ENCODE measurements around the gene AAMDC.

AAMDC gene

GRCh38 chr11:77820565-77821348, at the start of gene AAMDC, which contains the start of gene RSF1:
TSS of gene AAMDC (plus strand) at chr11:77821144. CDS start at chr11:77842497, 21,353 bp downstream.
TSS of gene RSF1 (minus strand) at chr11:77820722. CDS start at chr11:77820714, 8 bp downstream.
- DNase-seq: peak; percentile 98

GRCh38 chr11:77775936-77776335, 45.0 kb upstream of the AAMDC start:
- DNase-seq: no peak

GRCh38 chr11:77776455-77776854, 44.5 kb upstream of the AAMDC start:
- no peak for DNase-seq

DNA sequence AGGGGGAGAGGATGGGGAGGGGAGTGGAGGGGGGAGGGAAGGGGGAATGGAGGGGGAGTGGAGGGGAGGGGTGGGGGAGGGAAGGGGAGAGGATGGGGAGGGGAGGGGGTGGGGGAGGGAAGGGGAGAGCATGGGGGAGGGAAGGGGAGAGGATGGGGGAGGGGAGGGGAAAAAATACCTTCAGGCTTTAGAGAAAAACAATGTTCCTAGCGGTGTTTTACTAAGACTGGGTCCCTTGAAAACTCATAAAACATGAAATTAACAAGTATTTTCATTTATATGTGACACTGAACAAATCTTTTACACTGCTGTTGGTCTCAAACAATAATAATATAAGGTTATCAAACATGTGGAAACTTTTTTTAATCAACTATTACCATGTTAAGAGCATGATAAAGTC, 42.8 kb upstream of the AAMDC start:
- no peak for DNase-seq

DNA sequence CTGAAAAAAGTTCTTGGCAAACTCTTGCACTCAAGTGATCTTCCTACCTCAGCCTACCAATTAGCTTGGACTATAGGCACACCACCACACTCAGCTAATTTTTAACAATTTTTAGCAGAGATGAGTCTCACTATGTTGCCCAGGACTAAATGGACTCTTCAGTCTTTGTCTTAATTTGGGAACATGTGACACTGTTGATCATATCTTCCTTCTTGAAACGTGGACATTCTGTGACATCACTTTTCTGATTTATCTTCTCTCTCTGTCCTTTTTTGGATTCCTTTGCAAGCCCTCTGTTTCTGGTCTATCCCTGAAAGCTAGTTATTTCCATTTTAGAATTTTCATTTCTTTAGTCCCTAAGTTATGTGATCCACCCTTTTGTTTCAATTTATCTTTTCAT, 42.4 kb upstream of the AAMDC start:
- DNase-seq: no peak

GRCh38 chr11:77779935-77780334, 41.0 kb upstream of the AAMDC start:
- DNase-seq: no peak

- no peak for DNase-seq
These were observed 37.9 kb upstream of the AAMDC start for GRCh38 chr11:77783025-77783424.

DNA sequence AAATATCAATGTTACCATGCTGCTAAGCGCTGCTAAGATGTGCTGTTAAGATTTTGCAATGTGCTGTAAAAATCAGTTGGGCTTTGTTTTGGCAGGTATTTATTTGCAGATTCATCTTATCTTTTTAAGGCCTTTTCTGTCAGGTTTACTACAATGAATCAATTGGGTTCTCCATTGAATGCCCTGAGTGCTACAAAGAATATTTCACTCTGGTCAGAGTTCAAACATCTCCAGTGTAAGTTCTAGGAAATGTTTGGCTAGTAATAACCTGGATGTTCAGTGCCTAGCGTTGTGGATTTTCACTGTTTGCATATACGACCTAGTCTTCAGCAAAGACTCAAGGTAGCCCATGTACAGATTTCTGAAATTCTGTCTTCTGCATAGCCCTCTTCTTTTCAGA, 36.4 kb upstream of the AAMDC start:
- DNase-seq: no peak

DNA sequence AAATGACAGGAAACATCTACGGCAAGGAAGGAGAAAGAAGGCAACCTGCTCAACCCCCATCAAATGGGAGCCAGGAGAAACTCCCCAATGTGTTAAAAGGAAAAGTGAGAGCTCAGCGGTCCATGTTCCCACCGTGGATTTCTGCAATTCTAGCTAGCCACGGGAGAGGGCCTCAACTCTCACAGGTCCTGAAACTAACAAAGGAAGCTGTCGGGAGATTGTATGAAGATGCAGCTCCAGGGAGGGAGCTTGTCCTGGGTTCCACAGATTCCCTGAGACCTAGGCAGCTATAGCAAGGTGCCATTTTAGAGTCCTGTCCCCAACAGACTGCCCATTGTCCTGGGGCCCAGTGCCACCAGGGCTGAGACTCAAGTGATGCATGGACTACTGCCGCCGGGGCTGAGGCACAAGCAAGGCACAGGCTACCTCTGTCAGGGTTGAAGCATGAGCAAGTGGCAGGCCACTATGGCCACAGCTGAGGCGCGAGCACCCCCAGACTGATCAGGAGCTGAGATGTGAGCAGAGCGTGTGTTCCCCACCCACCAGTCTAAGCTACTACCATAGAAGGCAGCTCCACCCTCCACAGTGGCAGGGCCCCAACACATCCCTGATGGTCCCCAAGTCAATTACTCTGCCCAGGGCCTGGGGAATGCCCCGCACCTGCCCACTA, 31.7 kb upstream of the AAMDC start:
- no peak for DNase-seq

GRCh38 chr11:77789731-77790476, 31.0 kb upstream of the AAMDC start:
- DNase-seq: no peak

- no peak for DNase-seq
These were observed 29.6 kb upstream of the AAMDC start for GRCh38 chr11:77791301-77791700.

DNA sequence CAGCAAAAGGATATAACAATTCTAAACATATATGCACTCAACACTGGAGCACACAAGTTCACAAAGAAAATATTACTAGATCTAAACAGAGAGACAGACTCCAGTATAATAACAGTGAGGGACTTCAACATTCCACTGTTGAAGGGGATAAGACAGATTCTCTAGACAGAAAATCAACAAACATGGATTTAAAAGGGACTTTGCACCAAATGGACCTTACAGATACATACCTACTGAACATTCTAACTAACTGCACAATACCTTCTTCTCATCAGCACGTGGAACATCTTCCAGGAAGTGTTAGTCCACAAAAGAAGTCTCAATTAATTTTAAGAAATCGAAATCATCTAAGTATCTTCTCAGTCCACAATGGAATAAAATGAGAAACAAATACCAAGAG, 27.0 kb upstream of the AAMDC start:
- no peak for DNase-seq

GRCh38 chr11:77799338-77799737, 21.6 kb upstream of the AAMDC start:
- no peak for DNase-seq

- no peak for DNase-seq
These were observed 20.5 kb upstream of the AAMDC start for GRCh38 chr11:77800449-77800848.

DNA sequence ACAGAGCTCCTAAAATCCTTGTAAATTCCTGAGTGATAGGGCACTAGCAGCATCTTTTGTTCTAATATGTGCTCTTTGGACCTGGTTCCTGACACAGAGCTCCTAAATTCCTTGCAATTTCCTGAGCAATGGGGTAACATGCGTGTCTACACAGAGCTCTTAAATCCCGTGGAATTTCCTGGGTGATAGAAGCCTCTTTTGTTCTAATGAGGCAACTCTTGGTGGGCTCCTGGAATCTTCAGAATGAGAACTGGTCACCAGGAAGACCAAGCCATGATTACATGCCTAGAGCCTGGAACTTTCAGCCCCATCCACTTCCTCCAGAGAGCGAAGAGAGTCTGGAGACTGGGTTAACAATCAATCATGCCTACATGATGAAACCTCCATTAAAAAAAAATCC, 19.5 kb upstream of the AAMDC start:
- no peak for DNase-seq

DNA sequence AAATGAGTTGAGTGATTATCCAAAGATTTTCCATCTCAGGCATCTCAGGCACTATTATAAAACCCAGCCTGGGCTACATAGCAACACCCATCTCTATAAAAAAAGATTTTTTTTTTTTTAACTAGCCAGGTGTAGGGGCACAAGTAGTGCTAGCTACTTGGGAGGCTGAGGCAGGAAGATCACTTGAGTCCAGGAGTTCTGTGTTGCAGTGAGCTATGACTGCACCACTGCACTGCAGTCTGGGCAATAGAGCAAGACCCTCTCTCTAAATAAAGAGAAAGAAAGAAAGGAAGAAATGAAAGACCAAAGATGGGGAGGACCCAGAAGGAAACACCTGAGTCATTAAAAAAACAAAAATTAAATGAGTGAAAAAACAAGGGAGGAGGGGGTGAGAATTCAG, 14.5 kb upstream of the AAMDC start:
- no peak for DNase-seq

GRCh38 chr11:77806993-77807392, 14.0 kb upstream of the AAMDC start:
- DNase-seq: no peak

GRCh38 chr11:77813256-77813655, 7.7 kb upstream of the AAMDC start:
- no peak for DNase-seq

- no peak for DNase-seq
These were observed 6.1 kb upstream of the AAMDC start for GRCh38 chr11:77814848-77815247.

- DNase-seq: no peak
These were observed 5.5 kb upstream of the AAMDC start for GRCh38 chr11:77815459-77815858.

DNA sequence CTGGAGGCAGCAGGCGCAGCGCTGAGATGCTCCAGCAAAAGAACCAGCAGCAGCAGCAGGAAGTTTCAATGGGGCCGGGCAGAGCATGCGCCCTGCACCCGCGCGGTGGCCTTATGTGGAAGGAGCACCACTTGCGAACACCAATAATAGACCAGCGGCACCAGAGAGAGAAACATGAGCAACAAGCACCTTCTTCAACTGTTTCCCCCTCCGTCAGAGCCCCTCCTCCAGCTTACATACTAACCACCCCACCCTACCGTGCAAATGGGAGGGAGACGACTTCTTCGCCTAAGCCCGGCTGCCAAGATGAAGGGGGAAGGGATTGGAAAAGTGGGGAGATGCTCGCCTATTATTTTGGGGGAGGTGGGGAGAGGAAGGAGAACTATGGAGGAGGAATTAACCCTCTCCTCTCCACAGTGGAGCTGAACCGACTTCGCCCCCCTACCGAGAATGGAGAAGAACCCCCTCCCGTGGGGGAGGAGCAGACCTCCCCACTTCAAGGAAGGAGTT, 1.5 kb upstream of the AAMDC start:
- DNase-seq: peak; percentile 87

GRCh38 chr11:77819921-77820564, 901 bp upstream of the AAMDC start:
- DNase-seq: peak; percentile 63

DNA sequence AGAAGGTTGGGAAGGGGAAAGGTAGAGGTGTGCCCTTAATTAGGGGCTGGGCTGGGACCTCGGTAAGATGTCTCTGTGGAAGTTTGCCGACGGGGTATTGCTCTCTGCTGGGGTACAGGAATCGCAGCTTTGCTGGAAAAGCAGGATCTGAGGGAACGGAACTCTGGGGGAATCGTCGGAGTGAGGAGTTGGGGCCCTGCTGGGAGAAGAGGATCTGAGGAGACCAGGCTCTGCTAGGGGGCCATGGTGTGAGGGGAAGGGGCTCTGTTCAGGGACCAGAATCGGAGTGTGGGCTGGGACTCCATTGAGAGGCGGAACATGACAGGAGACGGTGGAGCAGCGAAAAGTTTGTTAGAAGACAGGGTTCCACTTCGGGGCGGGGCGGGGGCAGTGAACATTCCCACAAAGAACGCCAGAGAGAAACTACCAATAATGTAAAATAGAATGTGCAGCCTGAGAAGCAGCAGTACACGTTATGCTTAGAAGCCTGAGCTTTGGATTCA, 456 bp downstream of the AAMDC start:
- peak; percentile 36 for DNase-seq
